NT2/D1 (cell line): ENCODE results near the gene PDCD4.

ENCODE experiments used
- SUZ12 ChIP-seq: IDR thresholded peaks from 2 replicates; pipeline ENCODE4 v1.6.1; 2011; ENCODE audit not compliant: insufficient read length, insufficient read depth; ENCODE audit errors: extremely low read depth
- YY1 ChIP-seq: IDR thresholded peaks from 2 replicates; pipeline ENCODE4 v1.6.1; 2011; ENCODE audit not compliant: insufficient read length, insufficient read depth

DNA sequence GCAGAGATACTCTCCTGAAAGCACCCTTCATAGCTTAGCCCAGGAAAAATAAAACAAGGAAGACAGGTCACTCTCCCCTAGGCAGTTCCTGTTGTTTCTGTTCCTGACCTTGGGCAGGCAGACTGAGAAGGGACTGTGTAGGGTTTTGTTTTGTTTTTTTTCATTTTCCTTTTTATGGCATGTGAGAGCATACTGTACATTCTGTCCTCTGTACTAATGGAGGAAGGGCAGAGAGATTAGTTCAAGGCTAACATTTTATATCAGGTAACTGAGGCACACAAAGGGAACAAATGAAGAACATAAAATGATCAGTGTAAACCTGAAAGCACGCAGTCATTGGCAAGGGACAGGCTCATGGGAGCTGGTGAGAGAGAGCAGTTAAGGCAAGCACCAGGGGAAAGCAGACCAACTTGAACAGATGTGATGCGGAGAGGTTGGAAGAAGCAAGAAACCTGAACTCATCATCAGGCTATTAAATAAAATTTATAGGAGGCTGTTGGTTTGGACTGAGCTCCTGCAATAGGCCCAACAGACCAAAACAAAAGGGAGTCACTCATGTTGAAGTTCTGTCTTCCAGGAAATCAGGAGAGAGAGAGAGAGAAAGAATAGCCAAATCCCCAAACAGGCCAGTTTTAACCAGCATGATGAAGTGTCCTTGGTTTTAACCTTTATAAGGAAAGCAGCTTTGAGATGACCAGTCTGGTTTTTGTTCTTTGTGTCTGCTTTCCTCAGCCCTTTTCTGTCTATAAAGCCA, 34.1 kb upstream of the PDCD4 start:
- TF ChIP-seq YY1 (no peak), SUZ12 (no peak)
